Amygdala (tissue), 56 donors: Measurements from ENCODE around the gene ATG14.
"Not testable (repeated sequence)": the region's sequence is repeated elsewhere in the genome, so short reads cannot be mapped to it uniquely, and the experiment has no call there.

ENCODE experiments used
- DNase-seq, 56 donors: peaks; one replicate each; lab custom pipeline; 2025; lab: John Stamatoyannopoulos, UW

The ATG14 gene, protein sequence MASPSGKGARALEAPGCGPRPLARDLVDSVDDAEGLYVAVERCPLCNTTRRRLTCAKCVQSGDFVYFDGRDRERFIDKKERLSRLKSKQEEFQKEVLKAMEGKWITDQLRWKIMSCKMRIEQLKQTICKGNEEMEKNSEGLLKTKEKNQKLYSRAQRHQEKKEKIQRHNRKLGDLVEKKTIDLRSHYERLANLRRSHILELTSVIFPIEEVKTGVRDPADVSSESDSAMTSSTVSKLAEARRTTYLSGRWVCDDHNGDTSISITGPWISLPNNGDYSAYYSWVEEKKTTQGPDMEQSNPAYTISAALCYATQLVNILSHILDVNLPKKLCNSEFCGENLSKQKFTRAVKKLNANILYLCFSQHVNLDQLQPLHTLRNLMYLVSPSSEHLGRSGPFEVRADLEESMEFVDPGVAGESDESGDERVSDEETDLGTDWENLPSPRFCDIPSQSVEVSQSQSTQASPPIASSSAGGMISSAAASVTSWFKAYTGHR

DNA sequence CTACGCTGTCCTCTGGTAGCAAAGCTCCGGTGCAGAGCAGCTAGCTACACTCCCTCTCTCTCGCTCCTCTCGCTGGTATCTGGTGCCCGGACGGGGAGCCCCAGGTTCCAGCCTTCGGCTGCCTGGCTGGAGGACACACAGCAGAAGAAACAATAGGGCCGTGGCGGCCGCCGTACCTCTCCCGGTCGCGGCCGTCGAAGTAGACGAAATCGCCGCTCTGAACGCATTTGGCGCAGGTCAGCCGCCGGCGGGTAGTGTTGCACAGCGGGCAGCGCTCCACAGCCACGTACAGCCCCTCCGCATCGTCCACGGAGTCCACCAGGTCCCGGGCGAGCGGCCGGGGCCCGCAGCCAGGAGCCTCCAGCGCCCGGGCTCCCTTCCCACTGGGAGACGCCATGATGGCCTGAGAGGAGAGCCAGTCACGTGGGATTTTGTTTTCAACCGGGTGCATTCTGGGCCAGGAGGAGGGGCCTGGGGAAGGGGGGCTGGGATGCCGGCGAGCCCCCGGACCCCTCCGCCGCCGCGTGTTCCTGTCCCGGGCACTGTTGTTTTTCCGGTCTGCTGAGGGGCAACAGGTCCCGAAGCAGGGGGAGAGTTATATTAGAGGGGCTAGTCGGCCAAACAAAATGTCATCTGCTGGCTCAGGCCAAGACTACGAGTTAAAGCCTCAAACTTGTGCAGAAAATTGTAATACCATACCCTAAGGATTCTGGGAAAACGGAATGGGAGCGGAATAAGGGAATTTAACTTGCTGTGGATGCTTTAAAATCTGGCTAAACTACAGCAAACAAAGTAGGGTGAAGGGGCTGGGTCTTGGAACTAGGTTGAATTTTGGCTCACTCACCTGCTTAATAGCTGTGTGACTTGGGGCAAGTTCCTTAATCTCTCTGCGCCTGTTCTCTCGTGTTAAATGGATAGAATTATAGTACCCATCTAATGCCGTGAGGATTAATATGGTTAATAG lies at the start of gene ATG14:
ATG14 (minus strand) TSS at position 405 of the 964 bp plus-strand sequence; CDS start at position 397, 8 bp downstream.
- peak; percentile 30 to 93 (median 83) for DNase-seq

DNA sequence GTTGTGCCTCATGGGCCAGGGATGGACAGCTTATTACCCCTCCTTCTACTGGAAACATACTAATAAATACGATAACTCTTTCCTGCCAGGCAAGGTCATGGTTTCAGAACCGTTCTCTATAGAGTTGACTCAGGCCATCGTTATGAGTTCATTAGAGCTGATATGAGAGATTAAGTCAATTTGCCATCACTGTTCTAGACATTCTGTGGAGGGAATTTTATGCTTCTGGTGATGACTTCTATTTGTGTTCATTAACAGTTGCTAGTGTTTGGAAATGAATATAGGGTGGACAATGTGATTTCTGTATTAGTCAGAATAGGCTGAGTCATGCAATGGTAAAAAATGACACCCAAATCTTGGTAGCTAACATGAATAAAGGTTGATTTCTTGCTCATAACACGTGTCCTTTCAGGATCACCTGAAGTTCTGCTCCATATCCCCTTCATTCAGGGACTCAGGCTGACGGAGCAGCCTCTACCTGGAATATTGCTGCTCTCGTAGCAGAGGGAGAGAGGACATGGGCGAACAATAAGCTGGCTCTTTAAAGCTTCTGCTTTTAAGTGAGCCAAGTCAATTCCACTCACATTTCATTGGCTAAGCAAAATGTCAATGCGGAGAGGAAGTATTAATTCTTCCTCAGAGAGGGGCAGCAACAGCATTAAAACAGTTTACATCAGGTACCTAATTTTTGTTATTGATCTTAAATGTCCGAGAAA lies 47.3 kb upstream of the ATG14 start:
- no peak for DNase-seq

GRCh38 chr14:55457496-55457895 lies 45.9 kb upstream of the ATG14 start:
- DNase-seq = no peak

DNA sequence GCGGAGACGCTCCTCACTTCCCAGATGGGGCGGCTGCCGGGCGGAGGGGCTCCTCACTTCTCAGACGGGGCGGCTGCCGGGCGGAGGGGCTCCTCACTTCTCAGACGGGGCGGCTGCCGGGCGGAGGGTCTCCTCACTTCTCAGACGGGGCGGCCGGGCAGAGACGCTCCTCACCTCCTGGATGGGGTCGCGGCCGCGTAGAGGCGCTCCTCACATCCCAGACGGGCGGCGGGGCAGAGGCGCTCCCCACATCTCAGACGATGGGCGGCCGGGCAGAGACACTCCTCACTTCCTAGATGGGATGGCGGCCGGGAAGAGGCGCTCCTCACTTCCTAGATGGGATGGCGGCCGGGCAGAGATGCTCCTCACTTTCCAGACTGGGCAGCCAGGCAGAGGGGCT lies 44.8 kb upstream of the ATG14 start:
- DNase-seq = not testable (repeated sequence)

GRCh38 chr14:55454264-55455002 lies 42.8 kb upstream of the ATG14 start:
- peak in 14 of 56 donors; percentile 4 to 79 (median 14) for DNase-seq

- DNase-seq = no peak
These were observed 40.3 kb upstream of the ATG14 start for GRCh38 chr14:55451950-55452349.

- no peak for DNase-seq
These were observed 39.8 kb upstream of the ATG14 start for GRCh38 chr14:55451398-55451797.

- no peak for DNase-seq
These were observed 39.4 kb upstream of the ATG14 start for GRCh38 chr14:55450987-55451386.

GRCh38 chr14:55450539-55450938 lies 38.9 kb upstream of the ATG14 start:
- no peak for DNase-seq

- no peak for DNase-seq
These were observed 38.5 kb upstream of the ATG14 start for GRCh38 chr14:55450124-55450523.

DNA sequence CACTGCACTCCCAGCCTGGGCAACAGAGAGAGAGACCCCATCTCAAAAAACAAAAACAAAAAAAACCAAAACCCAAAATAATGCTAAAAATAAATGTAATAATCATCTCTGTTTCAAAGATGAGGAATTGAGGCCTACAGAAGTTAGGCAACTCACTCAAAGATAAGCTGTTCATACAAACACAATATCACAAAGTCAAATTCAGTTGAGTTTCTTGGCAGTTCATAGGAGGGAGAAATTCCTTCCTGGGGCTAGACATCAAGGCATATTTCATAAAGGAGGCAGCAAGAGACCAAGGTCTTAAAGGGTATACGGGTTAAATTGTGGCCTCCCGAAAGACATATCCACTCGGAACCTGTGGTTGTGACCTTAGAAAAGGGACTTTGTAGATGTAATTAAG lies 37.5 kb upstream of the ATG14 start:
- no peak for DNase-seq

- no peak for DNase-seq
These were observed 36.5 kb upstream of the ATG14 start for GRCh38 chr14:55448141-55448614.

GRCh38 chr14:55446833-55447232 lies 35.2 kb upstream of the ATG14 start:
- DNase-seq = no peak

- DNase-seq = peak in 31 of 56 donors; percentile 1 to 77 (median 19)
These were observed 34.6 kb upstream of the ATG14 start for GRCh38 chr14:55446127-55446736.

- DNase-seq = no peak
These were observed 29.7 kb upstream of the ATG14 start for GRCh38 chr14:55441286-55441685.

DNA sequence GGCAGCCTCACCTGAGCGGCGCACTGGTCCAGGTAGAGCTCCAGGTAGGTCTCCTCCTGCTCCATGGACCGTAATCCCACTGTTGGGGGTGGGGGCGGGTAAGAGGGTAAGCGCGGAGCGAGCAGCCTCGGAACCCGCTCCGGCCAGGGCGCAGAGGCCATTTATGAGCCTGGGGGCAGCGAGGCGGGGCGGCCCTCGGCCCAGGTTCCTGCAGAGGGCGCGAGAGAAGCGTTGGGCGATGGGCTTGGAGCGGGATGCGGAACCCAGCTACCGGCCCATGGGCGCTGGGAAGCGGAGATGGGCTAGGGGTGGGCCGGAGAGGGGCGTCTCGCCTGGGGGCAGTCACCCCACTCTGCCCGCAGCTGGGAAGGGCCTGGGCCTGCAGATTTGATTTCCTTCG lies 28.8 kb upstream of the ATG14 start, which contains the start of gene TBPL2:
TBPL2 (minus strand) TSS at position 232 of the 400 bp plus-strand sequence; CDS start at position 65, 167 bp downstream.
- no peak for DNase-seq

DNA sequence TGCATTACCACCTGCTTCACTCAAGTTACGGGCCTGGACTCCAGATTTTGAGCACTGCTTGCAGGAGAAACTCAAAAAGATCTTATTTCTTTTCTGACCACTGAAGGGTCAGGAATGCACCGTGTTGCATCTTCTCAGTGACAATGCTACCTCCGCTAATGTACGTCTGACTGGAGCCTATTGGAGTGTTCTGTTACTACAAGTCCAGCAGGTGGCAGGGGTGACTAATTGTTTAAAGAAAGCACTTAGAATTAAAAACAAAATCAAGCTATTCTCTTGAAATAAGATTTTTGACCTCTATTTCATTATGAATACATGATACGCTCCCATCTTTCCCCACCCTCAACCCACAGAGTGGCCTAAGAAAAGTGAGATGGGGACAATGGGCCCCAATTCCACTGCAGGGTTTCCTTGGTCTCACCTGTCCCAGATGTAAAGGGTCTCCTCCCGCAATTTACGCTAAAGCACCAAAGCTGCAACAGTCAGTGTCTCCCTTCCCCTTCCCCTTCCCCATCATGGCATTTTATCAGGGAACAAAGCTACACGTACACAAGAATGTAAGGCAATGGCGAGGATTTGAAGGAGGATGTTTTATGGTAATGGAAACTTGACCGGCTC lies 26.5 kb upstream of the ATG14 start:
- DNase-seq = peak in 2 of 56 donors; percentile 11 to 16

DNA sequence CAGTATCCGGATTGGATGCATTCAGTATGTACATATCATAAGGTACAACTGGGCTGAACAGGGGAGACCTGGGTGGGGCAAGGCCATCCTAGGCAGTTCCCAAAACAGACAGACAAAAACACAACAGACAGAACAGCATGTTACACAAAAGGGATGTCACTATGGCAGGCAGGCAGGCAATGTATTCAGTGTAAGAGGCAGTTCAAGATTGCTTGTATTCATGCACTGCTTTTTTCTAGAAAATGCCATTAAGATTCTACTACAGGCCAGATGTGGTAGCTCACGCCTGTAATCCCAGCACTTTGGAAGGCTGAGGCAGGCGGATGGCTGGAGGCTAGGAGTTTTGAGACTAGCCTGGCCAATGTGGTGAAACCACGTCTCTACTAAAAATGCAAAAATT lies 25.3 kb upstream of the ATG14 start:
- no peak for DNase-seq

DNA sequence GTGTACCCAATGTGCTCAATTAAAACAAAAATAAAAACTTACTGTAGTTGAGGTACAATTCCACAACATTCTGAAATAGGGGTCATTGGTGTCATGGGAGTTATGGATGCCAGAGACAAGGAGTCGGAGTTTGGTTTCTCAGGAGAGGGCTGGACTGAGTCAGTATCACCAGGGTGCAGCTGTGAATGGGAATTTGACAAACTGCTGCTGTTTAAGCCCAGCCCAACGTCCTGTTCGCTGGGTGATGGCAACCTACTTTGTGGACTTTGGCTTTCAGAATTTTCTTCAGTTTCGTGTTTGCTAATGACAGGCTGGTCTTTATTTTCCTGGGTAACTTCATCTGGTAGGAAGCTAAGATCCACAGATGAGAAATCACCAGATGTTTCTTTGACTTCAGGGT lies 24.9 kb upstream of the ATG14 start:
- DNase-seq = no peak
